HEK293 (cell line): ENCODE data around the gene ARHGAP25.

ENCODE experiments used
- KLF1 ChIP-seq: fragments of 450-650 bp; formaldehyde crosslinking; IDR thresholded peaks from 2 replicates; pipeline ENCODE4 v1.5.1; 2016; ENCODE audit warnings: missing biosample characterization, missing genetic modification characterization
- TSHZ1 ChIP-seq: fragments of 450-650 bp; formaldehyde crosslinking; IDR thresholded peaks from 2 replicates; pipeline ENCODE4 v1.5.1; 2016; ENCODE audit warnings: missing biosample characterization, missing genetic modification characterization, borderline replicate concordance
- ZNF138 ChIP-seq: fragments of 450-650 bp; formaldehyde crosslinking; IDR thresholded peaks from 2 replicates; pipeline ENCODE4 v1.5.1; 2016; ENCODE audit warnings: missing biosample characterization, missing genetic modification characterization, borderline replicate concordance
- ZNF157 ChIP-seq: fragments of 450-650 bp; formaldehyde crosslinking; IDR thresholded peaks from 2 replicates; pipeline ENCODE4 v1.5.1; 2016; ENCODE audit warnings: missing biosample characterization, missing genetic modification characterization
- ZNF175 ChIP-seq: fragments of 450-650 bp; formaldehyde crosslinking; IDR thresholded peaks from 2 replicates; pipeline ENCODE4 v1.5.1; 2016; ENCODE audit warnings: missing biosample characterization, missing genetic modification characterization
- ZNF23 ChIP-seq: fragments of 450-650 bp; formaldehyde crosslinking; IDR thresholded peaks from 2 replicates; pipeline ENCODE4 v1.5.1; 2016; ENCODE audit warnings: missing biosample characterization, missing genetic modification characterization, borderline replicate concordance
- ZNF510 ChIP-seq: fragments of 450-650 bp; formaldehyde crosslinking; IDR thresholded peaks from 2 replicates; pipeline ENCODE4 v1.5.1; 2018; ENCODE audit warnings: mild to moderate bottlenecking, missing genetic modification characterization, missing biosample characterization; ENCODE audit not compliant: insufficient replicate concordance
- ZNF596 ChIP-seq: fragments of 450-650 bp; IDR thresholded peaks from 2 replicates; pipeline ENCODE4 v1.5.0; 2018; ENCODE audit warnings: missing biosample characterization, mild to moderate bottlenecking, missing genetic modification characterization, moderate library complexity
- TF ChIP-seq, protein P1 (sequence below): fragments of 450-650 bp; formaldehyde crosslinking; IDR thresholded peaks from 2 replicates; pipeline ENCODE4 v1.5.1; 2016; ENCODE audit warnings: missing biosample characterization, missing genetic modification characterization
- TF ChIP-seq, protein P2 (sequence below): fragments of 450-650 bp; formaldehyde crosslinking; IDR thresholded peaks from 2 replicates; pipeline ENCODE4 v1.5.1; 2016; ENCODE audit warnings: missing biosample characterization, missing genetic modification characterization

- TF ChIP-seq, protein P1, sequence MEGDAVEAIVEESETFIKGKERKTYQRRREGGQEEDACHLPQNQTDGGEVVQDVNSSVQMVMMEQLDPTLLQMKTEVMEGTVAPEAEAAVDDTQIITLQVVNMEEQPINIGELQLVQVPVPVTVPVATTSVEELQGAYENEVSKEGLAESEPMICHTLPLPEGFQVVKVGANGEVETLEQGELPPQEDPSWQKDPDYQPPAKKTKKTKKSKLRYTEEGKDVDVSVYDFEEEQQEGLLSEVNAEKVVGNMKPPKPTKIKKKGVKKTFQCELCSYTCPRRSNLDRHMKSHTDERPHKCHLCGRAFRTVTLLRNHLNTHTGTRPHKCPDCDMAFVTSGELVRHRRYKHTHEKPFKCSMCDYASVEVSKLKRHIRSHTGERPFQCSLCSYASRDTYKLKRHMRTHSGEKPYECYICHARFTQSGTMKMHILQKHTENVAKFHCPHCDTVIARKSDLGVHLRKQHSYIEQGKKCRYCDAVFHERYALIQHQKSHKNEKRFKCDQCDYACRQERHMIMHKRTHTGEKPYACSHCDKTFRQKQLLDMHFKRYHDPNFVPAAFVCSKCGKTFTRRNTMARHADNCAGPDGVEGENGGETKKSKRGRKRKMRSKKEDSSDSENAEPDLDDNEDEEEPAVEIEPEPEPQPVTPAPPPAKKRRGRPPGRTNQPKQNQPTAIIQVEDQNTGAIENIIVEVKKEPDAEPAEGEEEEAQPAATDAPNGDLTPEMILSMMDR (tag by site-specific recombination) = no peak
- no peak for TF ChIP-seq TSHZ1 (tag by site-specific recombination)
- no peak for TF ChIP-seq ZNF596
- no peak for TF ChIP-seq ZNF23 (tag by site-specific recombination)
- TF ChIP-seq ZNF175 (tag by site-specific recombination) = no peak
- TF ChIP-seq ZNF138 (tag by site-specific recombination) = no peak
- TF ChIP-seq ZNF510 (tag by site-specific recombination) = no peak
- no peak for TF ChIP-seq KLF1
- no peak for TF ChIP-seq ZNF157 (tag by site-specific recombination)
- TF ChIP-seq, protein P2, sequence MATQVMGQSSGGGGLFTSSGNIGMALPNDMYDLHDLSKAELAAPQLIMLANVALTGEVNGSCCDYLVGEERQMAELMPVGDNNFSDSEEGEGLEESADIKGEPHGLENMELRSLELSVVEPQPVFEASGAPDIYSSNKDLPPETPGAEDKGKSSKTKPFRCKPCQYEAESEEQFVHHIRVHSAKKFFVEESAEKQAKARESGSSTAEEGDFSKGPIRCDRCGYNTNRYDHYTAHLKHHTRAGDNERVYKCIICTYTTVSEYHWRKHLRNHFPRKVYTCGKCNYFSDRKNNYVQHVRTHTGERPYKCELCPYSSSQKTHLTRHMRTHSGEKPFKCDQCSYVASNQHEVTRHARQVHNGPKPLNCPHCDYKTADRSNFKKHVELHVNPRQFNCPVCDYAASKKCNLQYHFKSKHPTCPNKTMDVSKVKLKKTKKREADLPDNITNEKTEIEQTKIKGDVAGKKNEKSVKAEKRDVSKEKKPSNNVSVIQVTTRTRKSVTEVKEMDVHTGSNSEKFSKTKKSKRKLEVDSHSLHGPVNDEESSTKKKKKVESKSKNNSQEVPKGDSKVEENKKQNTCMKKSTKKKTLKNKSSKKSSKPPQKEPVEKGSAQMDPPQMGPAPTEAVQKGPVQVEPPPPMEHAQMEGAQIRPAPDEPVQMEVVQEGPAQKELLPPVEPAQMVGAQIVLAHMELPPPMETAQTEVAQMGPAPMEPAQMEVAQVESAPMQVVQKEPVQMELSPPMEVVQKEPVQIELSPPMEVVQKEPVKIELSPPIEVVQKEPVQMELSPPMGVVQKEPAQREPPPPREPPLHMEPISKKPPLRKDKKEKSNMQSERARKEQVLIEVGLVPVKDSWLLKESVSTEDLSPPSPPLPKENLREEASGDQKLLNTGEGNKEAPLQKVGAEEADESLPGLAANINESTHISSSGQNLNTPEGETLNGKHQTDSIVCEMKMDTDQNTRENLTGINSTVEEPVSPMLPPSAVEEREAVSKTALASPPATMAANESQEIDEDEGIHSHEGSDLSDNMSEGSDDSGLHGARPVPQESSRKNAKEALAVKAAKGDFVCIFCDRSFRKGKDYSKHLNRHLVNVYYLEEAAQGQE (tag by site-specific recombination) = no peak
Measured at GRCh38 chr2:68800517-68800916, 65.9 kb downstream of the ARHGAP25 start.
